Panc1 (cell line): ENCODE results near the gene ARHGAP6. TPM values are rescaled to one million over a fixed set of nuclear protein-coding genes. Genes with fewer than 3 reads are reported as not detected.

ENCODE experiments used
- ATAC-seq: fragments of 200-7000 bp; cut with Tn5 transposase; 2 replicates; pipeline ENCODE4 v1.9.1; 2020; ENCODE audit warnings: mild to moderate bottlenecking, moderate library complexity
- BruUV-seq: library from RNA; stranded (reverse); fragments of 400-500 nt; replicated peaks from 2 replicates; lab custom pipeline; 2021; lab: Mats Ljungman, UMichigan
- CTCF ChIA-PET: fragments of 300-600 bp; sonication (Branson Sonifier 250); formaldehyde crosslinking; loops from one replicate; lab custom pipeline; 2022; ENCODE audit warnings: antibody characterized with exemption; lab: Charles Lee
- POLR2A ChIA-PET: fragments of 300-600 bp; sonication (Branson Sonifier 250); formaldehyde crosslinking; loops from one replicate; lab custom pipeline; 2022; ENCODE audit warnings: antibody characterized with exemption; lab: Charles Lee
- DNase-seq: peaks from one replicate; pipeline ENCODE4 v3.0.0-alpha.2; 2010; ENCODE audit warnings: low read depth, low spot score
- H3K27ac ChIP-seq: 2 replicates; pipeline ENCODE4 v1.5.1; 2011; ENCODE audit warnings: mild to moderate bottlenecking, low read length, inconsistent platforms
- H3K27me3 ChIP-seq: fragments of 200-500 bp; sonication (Bioruptor generic); 2 replicates; pipeline ENCODE4 v1.6.0; 2014; ENCODE audit warnings: low read length, inconsistent platforms; ENCODE audit not compliant: control insufficient read depth, insufficient read depth
- H3K36me3 ChIP-seq: fragments of 200-500 bp; sonication (Bioruptor generic); 2 replicates; pipeline ENCODE4 v1.5.1; 2014; ENCODE audit warnings: inconsistent platforms, mild to moderate bottlenecking, low read length, moderate library complexity; ENCODE audit not compliant: control insufficient read depth, insufficient read depth
- H3K4me1 ChIP-seq: 2 replicates; pipeline ENCODE4 v1.5.1; 2011; ENCODE audit warnings: inconsistent platforms, mild to moderate bottlenecking, low read length, moderate library complexity; ENCODE audit not compliant: control insufficient read depth, insufficient read depth
- H3K4me3 ChIP-seq, 2 experiments: 2 replicates each; pipeline ENCODE4 v1.5.1; 2011 to 2012; ENCODE audit warnings: low read depth in 2 of 2, low read length in 2 of 2, mild to moderate bottlenecking in 2 of 2, inconsistent platforms in 1 of 2, moderate library complexity in 1 of 2
- H3K9me3 ChIP-seq: fragments of 200-500 bp; sonication (Bioruptor generic); 2 replicates; pipeline ENCODE4 v1.5.1; 2014; ENCODE audit warnings: low read depth, mild to moderate bottlenecking, inconsistent platforms, low read length, moderate library complexity; ENCODE audit not compliant: control insufficient read depth, insufficient read depth
- POLR2AphosphoS5 ChIP-seq: IDR thresholded peaks from 2 replicates; pipeline ENCODE4 v1.6.1; 2012; ENCODE audit warnings: mild to moderate bottlenecking, low read depth, low read length, moderate library complexity
- SIN3A ChIP-seq: IDR thresholded peaks from 2 replicates; pipeline ENCODE4 v1.6.1; 2012; ENCODE audit warnings: low read depth, mild to moderate bottlenecking, low read length, moderate library complexity, borderline replicate concordance; ENCODE audit not compliant: insufficient read depth
- TCF7L2 ChIP-seq: IDR thresholded peaks from 2 replicates; pipeline ENCODE4 v1.6.1; 2011; ENCODE audit warnings: mild to moderate bottlenecking, low read depth, low read length, inconsistent platforms
- in situ Hi-C: cut with HindIII; loops from 2 replicates; pipeline ENCODE4 v1.10.0; 2016; ENCODE audit warnings: low sequenced_read_pairs, low pct_unique_long_range_greater_than_20kb
- intact Hi-C: fragments of 100-400 bp; cut with micrococcal nuclease; formaldehyde crosslinking; loops from one replicate; pipeline ENCODE4 v1.10.0; 2022; ENCODE audit not compliant: unreplicated experiment
- total RNA-seq: library from RNA; stranded (reverse); gene quantifications from one replicate; pipeline ENCODE4 v1.2.1, GENCODE V29; 2021; ENCODE audit not compliant: unreplicated experiment
- TF ChIP-seq, protein P1 (sequence below), 2 experiments: IDR thresholded peaks; 2 replicates each; pipeline ENCODE4 v1.6.1; 2011 to 2012; ENCODE audit warnings: low read depth in 2 of 2, control low read depth in 1 of 2, low read length in 1 of 2, mild to moderate bottlenecking in 1 of 2, moderate library complexity in 1 of 2; ENCODE audit not compliant: insufficient read depth in 1 of 2
- TF ChIP-seq, protein P2 (sequence below): fragments of 450-650 bp; IDR thresholded peaks from 2 replicates; pipeline ENCODE4 v1.5.1; 2017; ENCODE audit warnings: mild to moderate bottlenecking

ARHGAP6 gene
- total RNA-seq, 1 experiment from 2014 or later, result 0.13 TPM

DNA sequence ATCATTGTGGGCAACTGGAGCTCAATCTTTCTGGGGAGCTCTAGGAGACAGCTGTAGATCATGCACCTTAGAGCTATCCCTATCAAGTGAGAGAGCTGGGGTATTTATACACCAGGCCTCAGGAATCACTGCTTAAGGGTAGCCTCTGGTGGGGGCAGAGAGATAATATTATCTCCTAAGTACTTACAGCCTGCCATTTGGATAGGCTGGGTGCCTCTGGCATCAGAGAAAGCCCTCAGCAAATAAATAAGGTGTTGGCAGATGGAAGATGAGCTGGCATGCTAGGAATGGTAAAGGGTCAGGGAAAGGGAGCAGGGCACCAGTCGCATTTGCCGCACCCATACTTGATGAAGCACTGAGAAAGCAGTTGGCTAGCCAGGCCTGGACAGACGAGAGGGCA is 478.7 kb downstream of the ARHGAP6 start:
- no TSS peak for BruUV-seq
- no peaks in the 10 kb centered on the region for H3K9me3 ChIP-seq
- intact Hi-C loops (no loop called here), in situ Hi-C loops (no loop called here)
- no peaks in the 10 kb centered on the region for H3K36me3 ChIP-seq
- H3K4me1 ChIP-seq, result no peaks in the 10 kb centered on the region
- ChIA-PET POLR2A (no interaction called here), CTCF (no interaction called here)
- H3K27me3 ChIP-seq, result no peaks in the 10 kb centered on the region
- ATAC-seq (no peak), DNase-seq (no peak)
- TF ChIP-seq POLR2AphosphoS5, result no peak
- TF ChIP-seq, protein P1, sequence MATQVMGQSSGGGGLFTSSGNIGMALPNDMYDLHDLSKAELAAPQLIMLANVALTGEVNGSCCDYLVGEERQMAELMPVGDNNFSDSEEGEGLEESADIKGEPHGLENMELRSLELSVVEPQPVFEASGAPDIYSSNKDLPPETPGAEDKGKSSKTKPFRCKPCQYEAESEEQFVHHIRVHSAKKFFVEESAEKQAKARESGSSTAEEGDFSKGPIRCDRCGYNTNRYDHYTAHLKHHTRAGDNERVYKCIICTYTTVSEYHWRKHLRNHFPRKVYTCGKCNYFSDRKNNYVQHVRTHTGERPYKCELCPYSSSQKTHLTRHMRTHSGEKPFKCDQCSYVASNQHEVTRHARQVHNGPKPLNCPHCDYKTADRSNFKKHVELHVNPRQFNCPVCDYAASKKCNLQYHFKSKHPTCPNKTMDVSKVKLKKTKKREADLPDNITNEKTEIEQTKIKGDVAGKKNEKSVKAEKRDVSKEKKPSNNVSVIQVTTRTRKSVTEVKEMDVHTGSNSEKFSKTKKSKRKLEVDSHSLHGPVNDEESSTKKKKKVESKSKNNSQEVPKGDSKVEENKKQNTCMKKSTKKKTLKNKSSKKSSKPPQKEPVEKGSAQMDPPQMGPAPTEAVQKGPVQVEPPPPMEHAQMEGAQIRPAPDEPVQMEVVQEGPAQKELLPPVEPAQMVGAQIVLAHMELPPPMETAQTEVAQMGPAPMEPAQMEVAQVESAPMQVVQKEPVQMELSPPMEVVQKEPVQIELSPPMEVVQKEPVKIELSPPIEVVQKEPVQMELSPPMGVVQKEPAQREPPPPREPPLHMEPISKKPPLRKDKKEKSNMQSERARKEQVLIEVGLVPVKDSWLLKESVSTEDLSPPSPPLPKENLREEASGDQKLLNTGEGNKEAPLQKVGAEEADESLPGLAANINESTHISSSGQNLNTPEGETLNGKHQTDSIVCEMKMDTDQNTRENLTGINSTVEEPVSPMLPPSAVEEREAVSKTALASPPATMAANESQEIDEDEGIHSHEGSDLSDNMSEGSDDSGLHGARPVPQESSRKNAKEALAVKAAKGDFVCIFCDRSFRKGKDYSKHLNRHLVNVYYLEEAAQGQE (IDR thresholded peaks at IDR 0.05; ENCODE audit: insufficient read depth in 1 of 2, low read depth in 2 of 2, low read length in 1 of 2), result no peak
- no peak for TF ChIP-seq TCF7L2
- TF ChIP-seq, protein P2, sequence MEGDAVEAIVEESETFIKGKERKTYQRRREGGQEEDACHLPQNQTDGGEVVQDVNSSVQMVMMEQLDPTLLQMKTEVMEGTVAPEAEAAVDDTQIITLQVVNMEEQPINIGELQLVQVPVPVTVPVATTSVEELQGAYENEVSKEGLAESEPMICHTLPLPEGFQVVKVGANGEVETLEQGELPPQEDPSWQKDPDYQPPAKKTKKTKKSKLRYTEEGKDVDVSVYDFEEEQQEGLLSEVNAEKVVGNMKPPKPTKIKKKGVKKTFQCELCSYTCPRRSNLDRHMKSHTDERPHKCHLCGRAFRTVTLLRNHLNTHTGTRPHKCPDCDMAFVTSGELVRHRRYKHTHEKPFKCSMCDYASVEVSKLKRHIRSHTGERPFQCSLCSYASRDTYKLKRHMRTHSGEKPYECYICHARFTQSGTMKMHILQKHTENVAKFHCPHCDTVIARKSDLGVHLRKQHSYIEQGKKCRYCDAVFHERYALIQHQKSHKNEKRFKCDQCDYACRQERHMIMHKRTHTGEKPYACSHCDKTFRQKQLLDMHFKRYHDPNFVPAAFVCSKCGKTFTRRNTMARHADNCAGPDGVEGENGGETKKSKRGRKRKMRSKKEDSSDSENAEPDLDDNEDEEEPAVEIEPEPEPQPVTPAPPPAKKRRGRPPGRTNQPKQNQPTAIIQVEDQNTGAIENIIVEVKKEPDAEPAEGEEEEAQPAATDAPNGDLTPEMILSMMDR, result no peak
- no peak for TF ChIP-seq SIN3A
- H3K4me3 ChIP-seq, result no peak overlapping the region
- H3K27ac ChIP-seq, result no peak overlapping the region

DNA sequence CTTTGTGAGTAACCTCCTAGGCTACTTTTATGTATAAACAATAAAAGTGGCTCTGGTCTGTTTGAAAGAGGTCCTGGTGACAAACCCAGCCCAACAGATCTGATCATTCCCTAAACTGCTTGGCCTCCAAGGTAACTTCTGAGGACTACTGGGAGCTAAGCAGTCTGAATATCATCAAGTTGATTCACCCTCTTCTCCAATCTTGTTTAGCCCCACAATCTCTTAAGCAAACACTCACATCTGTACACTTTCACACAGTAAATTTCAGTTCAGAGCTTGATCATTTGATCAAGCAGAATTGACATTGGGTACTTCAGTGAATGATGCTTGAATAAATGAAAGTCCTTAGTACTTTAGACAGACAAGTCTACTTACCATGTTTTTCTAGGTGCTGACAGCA is 479.9 kb downstream of the ARHGAP6 start:
- Histone ChIP-seq H3K27me3 (no peaks in the 10 kb centered on the region), H3K27ac (no peak overlapping the region), H3K36me3 (no peaks in the 10 kb centered on the region), H3K9me3 (no peaks in the 10 kb centered on the region), H3K4me1 (no peaks in the 10 kb centered on the region), H3K4me3 (no peak overlapping the region)
- no peak for ATAC-seq
- TF ChIP-seq, protein P2, result no peak
- no peak for TF ChIP-seq POLR2AphosphoS5
- no peak for DNase-seq
- in situ Hi-C loops (no loop called here), intact Hi-C loops (no loop called here)
- ChIA-PET POLR2A (no interaction called here), CTCF (no interaction called here)
- no TSS peak for BruUV-seq

DNA sequence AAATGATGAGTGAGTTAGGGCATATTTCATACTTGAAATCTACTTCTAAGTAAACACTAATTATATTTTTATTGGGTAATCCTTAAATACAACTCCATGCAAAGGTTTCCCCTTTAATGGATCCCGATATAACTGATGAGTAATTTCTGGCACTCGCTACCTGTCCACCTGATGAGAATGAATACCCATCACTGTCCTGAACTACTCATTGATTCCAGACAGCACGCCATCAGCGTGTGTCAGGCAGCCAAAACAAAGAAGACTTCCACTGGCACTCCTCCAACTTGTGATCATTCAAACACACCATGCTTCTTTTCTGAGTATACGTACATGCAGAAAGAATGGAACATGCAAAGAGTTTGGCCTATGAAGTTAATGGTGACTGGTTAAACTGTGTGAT is 485.1 kb downstream of the ARHGAP6 start:
- CTCF ChIA-PET, result no interaction called here
- H3K36me3 ChIP-seq, result no peaks in the 10 kb centered on the region

More for the DNA sequence above, 485.1 kb downstream of the ARHGAP6 start:
- TF ChIP-seq, protein P2, result no peak
- no peak for TF ChIP-seq SIN3A
- no peak for TF ChIP-seq TCF7L2
- no peak for TF ChIP-seq POLR2AphosphoS5
- TF ChIP-seq, protein P1 (IDR thresholded peaks at IDR 0.05; ENCODE audit: insufficient read depth in 1 of 2, low read depth in 2 of 2, low read length in 1 of 2), result no peak
- Histone ChIP-seq H3K27me3 (no peaks in the 10 kb centered on the region), H3K27ac (no peak overlapping the region), H3K4me1 (no peaks in the 10 kb centered on the region), H3K9me3 (no peaks in the 10 kb centered on the region), H3K4me3 (no peak overlapping the region)
- intact Hi-C loops, result no loop called here
- no TSS peak for BruUV-seq
- POLR2A ChIA-PET, result no interaction called here
- no peak for ATAC-seq
- in situ Hi-C loops, result no loop called here
- no peak for DNase-seq
